Hematopoietic multipotent progenitor cell treated with erythropoietin and hydrocortisone succinate and interleukin-3 and kit ligand, for 6 days (in vitro differentiated cells): ENCODE measurements around the gene AMY1B.
"Not testable (repeated sequence)": the region's sequence is repeated elsewhere in the genome, so short reads cannot be mapped to it uniquely, and the experiment has no call there.

Source experiments
- DNase-seq: peaks from one replicate; pipeline ENCODE4 v3.0.0-alpha.2; 2015

Gene AMY1B

GRCh38 chr1:103696110-103696509 is at the start of gene AMY1B:
Gene AMY1B, minus strand, starts transcription at chr1:103696210. Its CDS starts 571 bp downstream, at chr1:103695639.
- DNase-seq, result not testable (repeated sequence)

- not testable (repeated sequence) for DNase-seq
Observed at GRCh38 chr1:103745040-103745439, 49.0 kb upstream of the AMY1B start.

GRCh38 chr1:103744449-103744848 is 48.4 kb upstream of the AMY1B start:
- not testable (repeated sequence) for DNase-seq

GRCh38 chr1:103738031-103738430 is 42.0 kb upstream of the AMY1B start:
- not testable (repeated sequence) for DNase-seq

GRCh38 chr1:103735334-103735733 is 39.3 kb upstream of the AMY1B start:
- DNase-seq, result not testable (repeated sequence)

- DNase-seq, result not testable (repeated sequence)
Observed at GRCh38 chr1:103721473-103721872, 25.5 kb upstream of the AMY1B start.

GRCh38 chr1:103717404-103717803 is 21.4 kb upstream of the AMY1B start:
- not testable (repeated sequence) for DNase-seq

GRCh38 chr1:103710381-103710780 is 14.4 kb upstream of the AMY1B start:
- not testable (repeated sequence) for DNase-seq

- not testable (repeated sequence) for DNase-seq
Observed at GRCh38 chr1:103707670-103708069, 11.7 kb upstream of the AMY1B start.

- DNase-seq, result not testable (repeated sequence)
Observed at GRCh38 chr1:103701256-103701655, 5.2 kb upstream of the AMY1B start.

GRCh38 chr1:103700669-103701068 is 4.7 kb upstream of the AMY1B start:
- not testable (repeated sequence) for DNase-seq

- DNase-seq, result not testable (repeated sequence)
Observed at GRCh38 chr1:103697430-103697829, 1.4 kb upstream of the AMY1B start.

- DNase-seq, result not testable (repeated sequence)
Observed at GRCh38 chr1:103676335-103676734, 19.7 kb downstream of the AMY1B start.

- DNase-seq, result not testable (repeated sequence)
Observed at GRCh38 chr1:103655460-103655859, 40.5 kb downstream of the AMY1B start, which contains the start of gene AMY1A. Gene AMY1A, plus strand, starts transcription at chr1:103655760. Its CDS starts 571 bp downstream, at chr1:103656331.

GRCh38 chr1:103654133-103654532 is 41.9 kb downstream of the AMY1B start:
- DNase-seq, result not testable (repeated sequence)

GRCh38 chr1:103650889-103651288 is 45.1 kb downstream of the AMY1B start:
- not testable (repeated sequence) for DNase-seq

- not testable (repeated sequence) for DNase-seq
Observed at GRCh38 chr1:103650305-103650704, 45.7 kb downstream of the AMY1B start.

- not testable (repeated sequence) for DNase-seq
Observed at GRCh38 chr1:103643908-103644307, 52.1 kb downstream of the AMY1B start.

- DNase-seq, result not testable (repeated sequence)
Observed at GRCh38 chr1:103641194-103641593, 54.8 kb downstream of the AMY1B start.
